ENCODE measurements around the gene ABHD6. TPM values are rescaled to one million over a fixed set of nuclear protein-coding genes. Genes with fewer than 3 reads are reported as not detected.

ABHD6 gene
- total RNA-seq, 4 donors from 2014 or later = 19.4 to 29.2 (median 28.6) TPM

GRCh38 chr3:58249358-58250092, 11.9 kb downstream of the ABHD6 start:
- TF ChIP-seq CTCF (IDR thresholded peaks at IDR 0.05; ENCODE audit: low read depth) = no peak

GRCh38 chr3:58250093-58250707, 12.6 kb downstream of the ABHD6 start:
- no peak for TF ChIP-seq CTCF (IDR thresholded peaks at IDR 0.05; ENCODE audit: low read depth)

GRCh38 chr3:58251631-58252035, 14.0 kb downstream of the ABHD6 start:
- no peak for TF ChIP-seq CTCF (IDR thresholded peaks at IDR 0.05; ENCODE audit: low read depth)

- no peak for TF ChIP-seq CTCF (IDR thresholded peaks at IDR 0.05; ENCODE audit: low read depth)
Observed at GRCh38 chr3:58254144-58254543, 16.6 kb downstream of the ABHD6 start.

- TF ChIP-seq CTCF (IDR thresholded peaks at IDR 0.05; ENCODE audit: low read depth) = no peak
Observed at GRCh38 chr3:58256061-58256460, 18.5 kb downstream of the ABHD6 start.

- no peak for TF ChIP-seq CTCF (IDR thresholded peaks at IDR 0.05; ENCODE audit: low read depth)
Observed at GRCh38 chr3:58256511-58256910, 18.9 kb downstream of the ABHD6 start.

GRCh38 chr3:58258392-58259055, 20.9 kb downstream of the ABHD6 start:
- TF ChIP-seq CTCF (IDR thresholded peaks at IDR 0.05; ENCODE audit: low read depth) = no peak

Data from subcutaneous adipose tissue (tissue), 4 donors.